IMR-90 (cell line): ENCODE results near the gene TNFRSF1A. TPM values are rescaled to one million over a fixed set of nuclear protein-coding genes. Genes with fewer than 3 reads are reported as not detected.

Experiments
- ATAC-seq: fragments of 200-7000 bp; cut with Tn5 transposase; 2 replicates; pipeline ENCODE4 v1.9.1; 2020; ENCODE audit warnings: low read depth, mild to moderate bottlenecking, moderate library complexity
- BruUV-seq: library from RNA; stranded (reverse); fragments of 400-500 nt; replicated peaks from 2 replicates; lab custom pipeline; 2021; lab: Mats Ljungman, UMichigan
- CTCF ChIA-PET: fragments of 300-600 bp; formaldehyde crosslinking; extraction: SDS; loops from one replicate; lab custom pipeline; 2021; ENCODE audit warnings: antibody characterized with exemption; lab: Yijun Ruan, JAX
- POLR2A ChIA-PET: fragments of 300-600 bp; sonication (Branson Sonifier 250); formaldehyde crosslinking; loops from one replicate; lab custom pipeline; 2022; ENCODE audit warnings: antibody characterized with exemption; ENCODE audit not compliant: unreplicated experiment; lab: Charles Lee
- DNase-seq: peaks from one replicate; pipeline ENCODE4 v3.0.0; 2013
- H2AFZ ChIP-seq: replicated peaks from 2 replicates; pipeline ENCODE3; 2013; ENCODE audit warnings: low read length, mild to moderate bottlenecking; ENCODE audit not compliant: poor library complexity
- H2AK5ac ChIP-seq: 2 replicates; pipeline ENCODE4 v1.6.1; 2013; ENCODE audit warnings: low read depth, low read length, inconsistent platforms
- H2AK9ac ChIP-seq: replicated peaks from 2 replicates; pipeline ENCODE3; 2013; ENCODE audit warnings: mild to moderate bottlenecking, low read depth, low read length, moderate library complexity; ENCODE audit not compliant: poor library complexity
- H2BK120ac ChIP-seq: 2 replicates; pipeline ENCODE4 v1.6.1; 2013; ENCODE audit warnings: low read depth, low read length, inconsistent platforms
- H2BK15ac ChIP-seq: 3 replicates; pipeline ENCODE4 v1.6.1; 2013; ENCODE audit warnings: low read depth, low read length, inconsistent platforms
- H2BK20ac ChIP-seq: 2 replicates; pipeline ENCODE4 v1.6.1; 2013; ENCODE audit warnings: low read depth, mild to moderate bottlenecking, inconsistent platforms, low read length, moderate library complexity
- H2BK5ac ChIP-seq: 2 replicates; pipeline ENCODE4 v1.6.1; 2013; ENCODE audit warnings: mild to moderate bottlenecking, low read depth, low read length, inconsistent platforms; ENCODE audit not compliant: poor library complexity, severe bottlenecking
- H3K14ac ChIP-seq: replicated peaks from 2 replicates; pipeline ENCODE4 v1.6.1; 2013; ENCODE audit warnings: low read depth, low read length, inconsistent platforms
- H3K18ac ChIP-seq: 2 replicates; pipeline ENCODE4 v1.6.1; 2013; ENCODE audit warnings: low read depth, low read length, control low read depth
- H3K23ac ChIP-seq: 2 replicates; pipeline ENCODE4 v1.6.1; 2013; ENCODE audit warnings: low read depth, low read length, inconsistent platforms
- H3K27ac ChIP-seq: 2 replicates; pipeline ENCODE4 v1.5.1; 2013; ENCODE audit warnings: mild to moderate bottlenecking, control low read depth, low read length; ENCODE audit not compliant: insufficient read depth
- H3K27me3 ChIP-seq: 2 replicates; pipeline ENCODE4 v1.6.1; 2013; ENCODE audit warnings: low read length; ENCODE audit not compliant: control insufficient read depth, insufficient read depth
- H3K36me3 ChIP-seq: 2 replicates; pipeline ENCODE4 v1.6.1; 2013; ENCODE audit warnings: low read length, mixed read lengths; ENCODE audit not compliant: control insufficient read depth, insufficient read depth
- H3K4ac ChIP-seq: 2 replicates; pipeline ENCODE4 v1.6.1; 2013; ENCODE audit warnings: low read depth, low read length, inconsistent platforms
- H3K4me1 ChIP-seq: 2 replicates; pipeline ENCODE4 v1.6.1; 2013; ENCODE audit warnings: low read length, mixed read lengths; ENCODE audit not compliant: control insufficient read depth, insufficient read depth
- H3K4me2 ChIP-seq: 2 replicates; pipeline ENCODE4 v1.6.1; 2013; ENCODE audit warnings: low read depth, mild to moderate bottlenecking, control low read depth, low read length, moderate library complexity
- H3K4me3 ChIP-seq: 2 replicates; pipeline ENCODE4 v1.5.1; 2013; ENCODE audit warnings: low read depth, mild to moderate bottlenecking, control low read depth, low read length, moderate library complexity; ENCODE audit not compliant: insufficient read depth
- H3K56ac ChIP-seq: 2 replicates; pipeline ENCODE4 v1.6.1; 2013; ENCODE audit warnings: low read length, inconsistent platforms; ENCODE audit not compliant: insufficient read depth; ENCODE audit errors: extremely low read depth
- H3K79me1 ChIP-seq, 2 experiments: 2 replicates each; pipeline ENCODE4 v1.6.1; 2013; ENCODE audit warnings: low read length in 2 of 2, inconsistent platforms in 1 of 2, low read depth in 1 of 2
- H3K9ac ChIP-seq: 2 replicates; pipeline ENCODE4 v1.6.1; 2013; ENCODE audit warnings: low read depth, low read length, control low read depth
- H3K9me1 ChIP-seq: 2 replicates; pipeline ENCODE4 v1.6.1; 2013; ENCODE audit warnings: low read length, inconsistent platforms; ENCODE audit not compliant: insufficient read depth
- H3K9me3 ChIP-seq: 2 replicates; pipeline ENCODE4 v1.6.1; 2013; ENCODE audit warnings: low read length; ENCODE audit not compliant: control insufficient read depth, insufficient read depth
- H4K20me1 ChIP-seq: 2 replicates; pipeline ENCODE4 v1.6.1; 2013; ENCODE audit warnings: low read length, inconsistent platforms; ENCODE audit not compliant: insufficient read depth
- H4K5ac ChIP-seq: 2 replicates; pipeline ENCODE4 v1.6.1; 2013; ENCODE audit warnings: mild to moderate bottlenecking, low read depth, low read length, control low read depth
- H4K8ac ChIP-seq, 2 experiments: 2 replicates each; pipeline ENCODE4 v1.6.1; 2013; ENCODE audit warnings: low read depth in 2 of 2, low read length in 2 of 2, control low read depth in 1 of 2, inconsistent platforms in 1 of 2
- H4K91ac ChIP-seq: 2 replicates; pipeline ENCODE4 v1.6.1; 2013; ENCODE audit warnings: low read depth, low read length, inconsistent platforms; ENCODE audit not compliant: insufficient read depth
- CHD1 ChIP-seq: IDR thresholded peaks from 2 replicates; pipeline ENCODE4 v1.6.1; 2012; ENCODE audit warnings: low read depth, low read length, improper control_type of control experiment
- FOS ChIP-seq: fragments of 150-350 bp; IDR thresholded peaks from 2 replicates; pipeline ENCODE4 v1.6.1; 2016; ENCODE audit warnings: low read depth, low read length
- MAFK ChIP-seq: IDR thresholded peaks from 2 replicates; pipeline ENCODE4 v1.6.1; 2012; ENCODE audit warnings: low read depth, low read length, improper control_type of control experiment
- MXI1 ChIP-seq: IDR thresholded peaks from 2 replicates; pipeline ENCODE4 v1.6.1; 2012; ENCODE audit warnings: low read depth, mild to moderate bottlenecking, low read length, moderate library complexity, borderline replicate concordance
- POLR2A ChIP-seq: IDR thresholded peaks from 2 replicates; pipeline ENCODE4 v1.6.1; 2012; ENCODE audit warnings: mild to moderate bottlenecking, low read depth, low read length
- RAD21 ChIP-seq: IDR thresholded peaks from 2 replicates; pipeline ENCODE4 v1.6.1; 2012; ENCODE audit warnings: low read length, improper control_type of control experiment
- USF2 ChIP-seq: fragments of 150-350 bp; IDR thresholded peaks from 2 replicates; pipeline ENCODE4 v1.6.1; 2017; ENCODE audit warnings: mild to moderate bottlenecking, antibody characterized with exemption, low read length, low read depth
- WGBS, 2 experiments: methylation state at CpG; one replicate each; pipeline versions ENCODE4 v1.1.5 to v1.1.7; 2013; ENCODE audit warnings: missing lambda C conversion rate in 2 of 2; ENCODE audit not compliant: insufficient read length in 1 of 2; ENCODE audit errors: extremely low coverage in 2 of 2; 5-methylcytosine and 5-hydroxymethylcytosine counted together
- dilution Hi-C: fragments of 300-500 bp; cut with HindIII; formaldehyde crosslinking; loops from one replicate; pipeline ENCODE4 v1.14.3; 2018; ENCODE audit warnings: low sequenced_read_pairs; ENCODE audit not compliant: unreplicated experiment
- in situ Hi-C: fragments of 300-500 bp; cut with MboI; formaldehyde crosslinking; loops from 3 replicates; pipeline ENCODE4 v1.14.3; 2019; ENCODE audit warnings: low sequenced_read_pairs, inconsistent platforms, mixed read lengths
- intact Hi-C: fragments of 100-400 bp; cut with micrococcal nuclease; formaldehyde crosslinking; loops from 2 replicates; pipeline ENCODE4 v1.10.0; 2022
- polyA plus RNA-seq, 3 experiments: library from polyadenylated mRNA; depleted of rRNA; stranded (reverse); fragments of >200 nt; gene quantifications; 2 replicates each; pipeline ENCODE4 v1.2.3, GENCODE V29; 2012; ENCODE audit warnings: low replicate concordance in 1 of 3
- total RNA-seq: library from RNA; depleted of rRNA; stranded (reverse); fragments of >200 nt; gene quantifications from 2 replicates; pipeline ENCODE4 v1.2.3, GENCODE V29; 2012
- TF ChIP-seq, protein P1 (sequence below): conservative IDR thresholded peaks from 2 replicates; pipeline ENCODE4 v1.5.1; 2012; ENCODE audit warnings: mild to moderate bottlenecking, low read depth, low read length, improper control_type of control experiment

TNFRSF1A gene
- total and polyA plus RNA-seq, 2 of the 4 experiments (the other 2 are of a cell fraction), result 79.6 to 136 TPM

DNA sequence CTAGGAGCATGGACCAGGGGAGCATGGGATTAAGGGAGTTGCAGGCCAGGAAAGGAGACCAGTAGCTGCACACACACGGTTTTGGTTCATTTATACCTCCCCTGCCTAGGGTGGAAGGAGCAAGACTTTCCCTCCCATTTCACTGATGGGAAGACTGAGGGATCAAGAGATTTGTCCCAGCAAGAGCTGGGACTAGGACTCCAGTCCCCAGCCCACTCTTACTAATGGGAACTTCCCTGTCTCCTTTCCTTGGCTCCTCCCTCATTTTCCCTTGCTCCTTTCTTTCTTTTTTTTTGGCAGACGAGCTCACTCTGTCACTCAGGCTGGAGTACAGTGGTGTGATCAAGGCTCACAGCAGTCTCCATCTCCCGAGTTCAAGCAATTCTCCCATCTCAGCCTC lies 20.5 kb upstream of the TNFRSF1A start:
- no peak overlapping the region for H3K9ac ChIP-seq
- TF ChIP-seq POLR2A (no peak), RAD21 (no peak), MAFK (no peak), CHD1 (no peak), FOS (no peak), MXI1 (no peak), USF2 (no peak)
- TF ChIP-seq, protein P1, sequence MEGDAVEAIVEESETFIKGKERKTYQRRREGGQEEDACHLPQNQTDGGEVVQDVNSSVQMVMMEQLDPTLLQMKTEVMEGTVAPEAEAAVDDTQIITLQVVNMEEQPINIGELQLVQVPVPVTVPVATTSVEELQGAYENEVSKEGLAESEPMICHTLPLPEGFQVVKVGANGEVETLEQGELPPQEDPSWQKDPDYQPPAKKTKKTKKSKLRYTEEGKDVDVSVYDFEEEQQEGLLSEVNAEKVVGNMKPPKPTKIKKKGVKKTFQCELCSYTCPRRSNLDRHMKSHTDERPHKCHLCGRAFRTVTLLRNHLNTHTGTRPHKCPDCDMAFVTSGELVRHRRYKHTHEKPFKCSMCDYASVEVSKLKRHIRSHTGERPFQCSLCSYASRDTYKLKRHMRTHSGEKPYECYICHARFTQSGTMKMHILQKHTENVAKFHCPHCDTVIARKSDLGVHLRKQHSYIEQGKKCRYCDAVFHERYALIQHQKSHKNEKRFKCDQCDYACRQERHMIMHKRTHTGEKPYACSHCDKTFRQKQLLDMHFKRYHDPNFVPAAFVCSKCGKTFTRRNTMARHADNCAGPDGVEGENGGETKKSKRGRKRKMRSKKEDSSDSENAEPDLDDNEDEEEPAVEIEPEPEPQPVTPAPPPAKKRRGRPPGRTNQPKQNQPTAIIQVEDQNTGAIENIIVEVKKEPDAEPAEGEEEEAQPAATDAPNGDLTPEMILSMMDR, result no peak
- no peak overlapping the region for H4K5ac ChIP-seq
- peak overlapping the region; percentile 57; the same call in 1 of the 2 replicates for H2AK5ac ChIP-seq
- no peak overlapping the region for H3K4ac ChIP-seq
- H2BK120ac ChIP-seq, result no peak overlapping the region
- H4K91ac ChIP-seq, result no peak overlapping the region
- POLR2A ChIA-PET, result no interaction called here
- no peak overlapping the region for H3K14ac ChIP-seq
- H3K36me3 ChIP-seq, result no peaks in the 10 kb centered on the region
- no peaks in the 10 kb centered on the region; the same call in 1 of the 2 replicates for H3K27me3 ChIP-seq
- peaks cover 7% of the 10 kb centered on the region for H3K4me1 ChIP-seq
- in situ Hi-C loops, result no loop called here
- no peak overlapping the region for H2BK15ac ChIP-seq
- H3K18ac ChIP-seq, result no peak overlapping the region
- no peak overlapping the region for H3K56ac ChIP-seq
- WGBS, 2 experiments, result no CpG with 5 or more reads among the region's 3 CpGs
- no peak overlapping the region for H3K23ac ChIP-seq
- CTCF ChIA-PET, result interaction anchor here (0.9 kb wide), 1 partner anchor 83 kb away, joined by 3 read pairs; no protein-coding TSS in a partner anchor
- ATAC-seq (no peak), DNase-seq (no peak)
- no peaks in the 10 kb centered on the region for H4K20me1 ChIP-seq
- H4K8ac ChIP-seq, result no peak overlapping the region
- no peaks in the 10 kb centered on the region for H3K9me1 ChIP-seq
- intact Hi-C loops, result no loop called here
- no peak overlapping the region for H3K4me3 ChIP-seq
- no TSS peak for BruUV-seq
- H2BK20ac ChIP-seq, result no peak overlapping the region
- H3K9me3 ChIP-seq, result no peaks in the 10 kb centered on the region
- no peak overlapping the region for H3K4me2 ChIP-seq
- H2AFZ ChIP-seq, result no peak overlapping the region
- no peak overlapping the region for H2AK9ac ChIP-seq
- H3K27ac ChIP-seq, result no peak overlapping the region
- H3K79me1 ChIP-seq, result no peaks in the 10 kb centered on the region
- H2BK5ac ChIP-seq, result no peak overlapping the region
- dilution Hi-C loops, result no loop called here
